HS-5 (cell line): ENCODE results near the gene TCEAL9.
A peak's percentile ranks its signal among the peaks of the same experiment; 100 is the strongest.
"Not testable (repeated sequence)": the region's sequence is repeated elsewhere in the genome, so short reads cannot be mapped to it uniquely, and the experiment has no call there.

Experiments used
- DNase-seq: peaks from one replicate; pipeline ENCODE4 v3.0.0-alpha.2; 2012; ENCODE audit warnings: low read depth

TCEAL9 gene

GRCh38 chrX:103376118-103376978 is 20.0 kb downstream of the TCEAL9 start, which contains the start of gene BEX3:
BEX3 (plus strand) TSS chrX:103376538; CDS start chrX:103377522, 984 bp downstream.
- no peak for DNase-seq

- DNase-seq, result no peak
Observed at GRCh38 chrX:103376979-103377324, 20.6 kb downstream of the TCEAL9 start.

GRCh38 chrX:103378990-103379389 is 22.7 kb downstream of the TCEAL9 start:
- DNase-seq, result no peak

- DNase-seq, result no peak
Observed at GRCh38 chrX:103382877-103383276, 26.6 kb downstream of the TCEAL9 start.

- DNase-seq, result no peak
Observed at GRCh38 chrX:103384672-103385071, 28.4 kb downstream of the TCEAL9 start.

- DNase-seq, result not testable (repeated sequence)
Observed at GRCh38 chrX:103385283-103385830, 29.1 kb downstream of the TCEAL9 start.

GRCh38 chrX:103386332-103386731 is 30.0 kb downstream of the TCEAL9 start:
- DNase-seq, result no peak

GRCh38 chrX:103393487-103393886 is 37.2 kb downstream of the TCEAL9 start:
- DNase-seq, result no peak

GRCh38 chrX:103396186-103396585 is 39.9 kb downstream of the TCEAL9 start:
- DNase-seq, result no peak

GRCh38 chrX:103396660-103397059 is 40.4 kb downstream of the TCEAL9 start:
- no peak for DNase-seq

- DNase-seq, result no peak
Observed at GRCh38 chrX:103397707-103398106, 41.4 kb downstream of the TCEAL9 start.

- DNase-seq, result peak; percentile 61
Observed at GRCh38 chrX:103398421-103398864, 42.1 kb downstream of the TCEAL9 start.

GRCh38 chrX:103399744-103400143 is 43.4 kb downstream of the TCEAL9 start:
- DNase-seq, result no peak

GRCh38 chrX:103400931-103401330 is 44.6 kb downstream of the TCEAL9 start:
- DNase-seq, result no peak

GRCh38 chrX:103404231-103405008 is 48.1 kb downstream of the TCEAL9 start:
- peak; percentile 54 for DNase-seq

GRCh38 chrX:103405009-103405333 is 48.7 kb downstream of the TCEAL9 start:
- DNase-seq, result no peak

GRCh38 chrX:103406256-103406655 is 50.0 kb downstream of the TCEAL9 start:
- DNase-seq, result no peak

GRCh38 chrX:103407776-103408175 is 51.5 kb downstream of the TCEAL9 start:
- DNase-seq, result no peak
